GM20431 (cell line): Measurements from ENCODE around the gene DND1.
"Not testable (repeated sequence)": the region's sequence is repeated elsewhere in the genome, so short reads cannot be mapped to it uniquely, and the experiment has no call there.

Experiments
- in situ Hi-C: fragments of 300-500 bp; cut with MseI, MboI; formaldehyde crosslinking; loops from one replicate; pipeline ENCODE4 v1.15.0; 2020; ENCODE audit warnings: low sequenced_read_pairs; ENCODE audit not compliant: unreplicated experiment

The DND1 gene

GRCh38 chr5:140633021-140633471, 40.3 kb downstream of the DND1 start, which contains the start of gene CD14:
Gene CD14 (minus strand): TSS chr5:140633175. CDS start chr5:140633071, 104 bp downstream.
- in situ Hi-C loops, result loop anchor here (25.0 kb wide), 1 partner anchor 271 kb away; the partner anchor contains the start of gene SLC4A9

- in situ Hi-C loops, result loop anchor here (25.0 kb wide), 1 partner anchor 270 kb away; the partner anchor contains the start of gene SLC4A9
These were observed 40.9 kb downstream of the DND1 start for GRCh38 chr5:140632366-140633020.

- in situ Hi-C loops, result loop anchor here (25.0 kb wide), 1 partner anchor 270 kb away; the partner anchor contains the start of gene SLC4A9
These were observed 41.5 kb downstream of the DND1 start for GRCh38 chr5:140631831-140632365.

- in situ Hi-C loops, result loop anchor here (25.0 kb wide), 1 partner anchor 269 kb away; the partner anchor contains the start of gene SLC4A9
These were observed 42.3 kb downstream of the DND1 start for GRCh38 chr5:140631036-140631417.

GRCh38 chr5:140630292-140631035, 42.9 kb downstream of the DND1 start:
- in situ Hi-C loops, result loop anchor here (25.0 kb wide), 1 partner anchor 268 kb away; the partner anchor contains the start of gene SLC4A9

- in situ Hi-C loops, result loop anchor here (25.0 kb wide), 1 partner anchor 266 kb away; the partner anchor contains the start of gene SLC4A9
These were observed 44.7 kb downstream of the DND1 start for GRCh38 chr5:140628711-140629110.

GRCh38 chr5:140627972-140628371, 45.4 kb downstream of the DND1 start:
- in situ Hi-C loops, result loop anchor here (25.0 kb wide), 1 partner anchor 266 kb away; the partner anchor contains the start of gene SLC4A9

- in situ Hi-C loops, result loop anchor here (25.0 kb wide), 1 partner anchor 263 kb away; the partner anchor contains the start of gene SLC4A9
These were observed 48.5 kb downstream of the DND1 start for GRCh38 chr5:140624886-140625285.

- in situ Hi-C loops, result not testable (repeated sequence)
These were observed 50.3 kb downstream of the DND1 start for GRCh38 chr5:140623061-140623460.

- in situ Hi-C loops, result no loop called here
These were observed 51.1 kb downstream of the DND1 start for GRCh38 chr5:140622301-140622700.
